ENCODE results near the gene TRPM2.
"Not testable (repeated sequence)": the region's sequence is repeated elsewhere in the genome, so short reads cannot be mapped to it uniquely, and the experiment has no call there.

TRPM2 gene

DNA sequence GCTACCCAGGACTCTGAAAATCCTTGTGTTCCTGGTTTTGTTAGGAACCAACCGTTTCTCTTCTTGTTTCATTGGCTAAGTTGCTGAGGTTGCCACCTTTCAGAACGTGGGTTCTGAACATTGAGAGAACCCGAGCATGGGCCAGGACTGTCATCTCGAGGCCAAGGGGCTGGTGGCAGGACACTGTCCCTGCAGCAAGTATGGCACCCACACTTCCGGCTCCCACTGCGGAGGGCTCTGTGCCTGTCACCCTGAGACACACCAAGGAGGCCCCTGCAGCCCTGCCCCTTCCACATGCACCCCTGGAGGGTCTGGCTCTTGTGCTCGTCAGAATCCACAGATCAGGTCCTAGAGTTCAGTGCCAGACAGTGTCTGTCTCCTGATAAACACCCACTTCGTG is 62.8 kb downstream of the TRPM2 start:
- DNase-seq, result no peak

DNA sequence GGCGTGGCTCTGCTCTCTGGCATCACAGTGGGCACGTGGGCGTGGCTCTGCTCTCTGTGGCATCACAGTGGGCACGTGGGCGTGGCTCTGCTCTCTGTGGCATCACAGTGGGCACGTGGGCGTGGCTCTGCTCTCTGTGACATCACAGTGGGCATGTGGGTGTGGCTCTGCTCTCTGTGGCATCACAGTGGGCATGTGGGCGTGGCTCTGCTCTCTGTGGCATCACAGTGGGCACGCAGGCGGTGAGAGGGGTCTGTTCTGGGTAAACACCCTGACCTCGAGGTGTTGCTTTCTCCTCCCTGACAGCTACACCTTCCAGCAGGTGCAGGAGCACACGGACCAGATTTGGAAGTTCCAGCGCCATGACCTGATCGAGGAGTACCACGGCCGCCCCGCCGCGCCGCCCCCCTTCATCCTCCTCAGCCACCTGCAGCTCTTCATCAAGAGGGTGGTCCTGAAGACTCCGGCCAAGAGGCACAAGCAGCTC is 64.2 kb downstream of the TRPM2 start:
- DNase-seq, result not testable (repeated sequence)

DNA sequence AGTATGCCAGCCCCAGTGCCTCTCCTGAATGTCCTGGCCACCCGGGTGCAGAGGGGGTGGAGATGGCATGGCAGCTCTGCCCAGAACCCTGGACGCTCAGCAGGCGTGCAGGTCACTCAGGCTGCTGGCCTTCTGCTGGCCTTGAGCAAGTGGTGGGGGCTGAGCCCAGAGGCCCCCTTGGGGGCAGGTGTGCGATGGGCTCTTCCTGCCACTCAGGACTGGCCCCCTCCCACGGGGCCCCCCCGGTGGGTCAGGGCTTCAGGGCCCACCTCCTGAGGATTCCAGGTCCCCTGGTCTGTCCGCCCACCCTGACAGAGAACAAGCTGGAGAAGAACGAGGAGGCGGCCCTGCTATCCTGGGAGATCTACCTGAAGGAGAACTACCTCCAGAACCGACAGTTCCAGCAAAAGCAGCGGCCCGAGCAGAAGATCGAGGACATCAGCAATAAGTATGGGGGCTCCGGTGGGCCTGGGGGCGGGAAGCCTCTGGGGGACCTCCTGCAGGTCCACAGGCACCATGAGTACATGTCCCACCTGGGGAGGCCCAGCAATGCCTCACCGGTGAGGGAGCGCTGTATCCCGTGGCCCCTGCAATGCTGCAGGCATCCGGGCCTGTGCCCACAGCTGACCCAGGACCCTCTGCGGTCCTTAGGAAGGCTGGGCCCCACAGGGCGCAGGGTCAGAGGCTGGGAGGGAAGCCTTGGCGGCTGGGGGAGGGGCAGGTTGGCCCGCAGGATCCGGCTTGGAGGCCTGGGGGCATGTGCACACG is 64.9 kb downstream of the TRPM2 start:
- DNase-seq, result no peak

DNA sequence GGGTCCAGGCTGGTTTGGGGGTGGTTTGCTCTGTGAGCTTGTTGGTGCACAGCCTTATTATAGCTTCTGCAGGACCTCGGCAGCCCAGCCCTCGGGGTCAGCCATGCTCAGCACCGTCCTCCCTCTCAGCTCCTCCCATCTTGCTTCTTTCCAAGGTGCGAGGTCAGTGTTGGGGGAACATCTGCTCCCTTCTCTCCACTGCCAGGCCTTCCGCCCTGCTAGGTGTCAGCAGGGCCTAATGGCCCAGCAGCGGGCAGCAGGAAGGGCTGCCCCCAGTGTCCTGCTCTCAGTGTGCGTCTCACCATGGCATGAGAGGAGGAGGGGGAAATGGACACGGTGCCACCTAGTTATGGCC is 65.4 kb downstream of the TRPM2 start:
- no peak for DNase-seq

DNA sequence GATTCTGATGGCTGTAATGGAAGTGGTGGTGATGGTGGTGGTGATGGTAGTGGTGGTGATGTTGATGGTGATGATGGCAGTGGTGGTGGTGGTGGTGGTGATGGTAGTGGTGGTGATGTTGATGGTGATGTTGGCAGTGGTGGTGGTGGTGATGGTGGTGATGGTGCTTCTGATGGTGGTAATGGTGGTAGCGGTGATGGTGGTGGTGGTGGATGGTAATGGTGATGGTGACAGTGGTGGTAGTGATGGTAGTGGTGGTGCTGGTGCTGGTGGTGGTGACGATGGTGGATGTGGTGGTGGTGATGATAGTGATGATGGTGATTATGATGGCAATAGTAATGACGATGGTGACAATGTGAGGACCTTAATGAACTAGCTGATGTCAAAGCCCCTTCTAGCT is 66.3 kb downstream of the TRPM2 start:
- no peak for DNase-seq

DNA sequence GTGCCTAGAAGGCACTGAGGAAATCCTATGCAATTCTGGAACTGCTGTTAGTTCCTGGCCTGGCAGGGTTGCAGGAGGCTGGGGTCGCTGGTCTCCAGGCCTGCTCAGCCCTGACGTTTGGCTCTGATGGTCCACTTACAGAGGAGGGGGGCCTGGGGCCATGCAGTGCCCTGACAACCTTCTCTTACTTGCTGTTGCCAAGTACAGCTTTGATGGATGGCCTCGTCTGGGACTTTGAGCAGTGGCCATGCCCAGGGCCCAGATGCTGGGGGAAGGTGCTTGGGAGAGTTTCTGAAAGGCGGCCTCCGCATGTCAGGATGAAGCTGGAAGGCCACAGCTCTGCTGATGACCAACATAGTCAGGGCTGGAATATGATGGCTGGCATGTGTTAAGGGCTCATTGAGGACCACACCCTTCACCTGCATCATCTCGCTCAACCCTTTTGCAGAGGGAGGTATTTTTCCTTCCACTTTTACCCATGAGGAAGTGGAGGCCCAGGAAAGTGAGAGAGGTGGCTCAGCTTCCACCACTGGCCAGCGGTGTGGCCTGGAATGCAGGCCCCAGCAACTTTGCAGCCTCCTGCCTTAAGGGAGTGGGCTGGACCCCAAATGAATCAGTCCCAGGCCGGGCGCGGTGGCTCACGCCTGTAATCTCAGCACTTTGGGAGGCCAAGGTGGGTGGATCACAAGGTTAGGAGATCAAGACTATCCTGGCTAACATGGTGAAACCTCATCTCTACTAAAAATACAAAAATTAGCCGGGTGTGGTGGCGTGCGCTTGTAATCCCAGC is 67.2 kb downstream of the TRPM2 start:
- no peak for DNase-seq

DNA sequence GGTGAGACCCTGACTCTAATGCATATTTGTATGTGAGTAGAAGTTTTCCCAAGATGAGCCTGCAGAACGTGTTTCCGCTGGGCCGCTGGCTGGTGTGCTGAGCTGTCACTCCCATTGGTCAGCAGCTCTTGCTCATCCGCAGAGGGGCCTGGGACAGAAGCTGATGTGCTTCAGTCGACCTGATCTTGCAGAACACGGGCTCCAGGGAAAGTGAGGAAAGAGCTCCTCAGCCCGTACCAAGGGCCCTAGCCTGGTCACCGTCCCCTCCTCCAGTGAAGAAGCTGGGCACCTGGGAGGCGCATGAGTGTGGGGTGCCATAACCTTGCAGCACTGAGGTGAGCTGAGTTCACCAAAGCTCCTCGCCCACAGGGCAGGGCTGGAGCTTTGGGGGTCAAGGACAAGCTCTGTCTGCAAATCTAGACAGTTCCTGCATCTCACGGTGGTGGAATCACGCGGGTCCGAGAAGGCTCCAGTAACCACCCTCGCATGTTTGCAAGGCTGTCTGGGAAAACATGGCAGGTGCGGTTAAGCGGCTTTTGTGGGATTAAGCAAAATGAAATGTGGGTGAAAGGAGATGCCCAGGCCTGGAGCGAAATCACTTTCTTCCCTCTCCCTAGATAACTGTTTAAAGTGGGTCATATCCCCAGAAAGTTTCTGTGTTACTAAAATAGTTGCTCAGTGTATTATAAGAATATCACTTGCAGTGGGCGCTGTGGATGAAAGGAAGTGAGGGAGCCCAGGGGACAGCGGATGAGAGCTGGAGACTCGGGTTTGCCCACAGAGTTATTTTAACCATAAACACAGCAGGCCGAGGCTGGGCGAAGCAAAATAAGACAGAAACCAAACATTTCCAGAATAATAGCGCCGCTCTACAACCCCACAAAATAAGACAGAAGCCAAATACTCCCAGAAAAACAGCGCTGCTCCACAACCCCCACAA is 68.8 kb downstream of the TRPM2 start:
- no peak for DNase-seq

DNA sequence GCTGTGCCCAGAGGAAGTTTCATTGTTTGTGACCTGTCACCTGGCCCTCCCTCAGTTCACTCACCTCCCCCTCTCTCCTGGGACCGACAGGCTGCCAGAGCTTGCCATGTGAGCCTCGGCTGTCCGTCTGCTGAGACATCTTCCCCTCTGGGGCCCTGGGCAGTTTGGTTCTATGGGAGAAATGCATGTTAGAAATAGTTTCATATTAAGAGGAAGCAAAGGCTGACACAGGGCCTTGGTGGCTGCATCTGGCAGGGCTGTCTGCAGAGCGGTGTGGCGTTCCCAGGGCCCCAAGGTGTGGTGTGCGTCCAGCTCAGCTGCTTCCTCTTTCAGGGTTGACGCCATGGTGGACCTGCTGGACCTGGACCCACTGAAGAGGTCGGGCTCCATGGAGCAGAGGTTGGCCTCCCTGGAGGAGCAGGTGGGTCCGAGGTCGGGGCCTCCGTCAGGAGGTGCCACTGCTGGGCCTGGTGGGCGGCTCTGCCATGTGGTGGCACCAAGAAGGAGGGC is 69.9 kb downstream of the TRPM2 start:
- DNase-seq, result no peak

DNA sequence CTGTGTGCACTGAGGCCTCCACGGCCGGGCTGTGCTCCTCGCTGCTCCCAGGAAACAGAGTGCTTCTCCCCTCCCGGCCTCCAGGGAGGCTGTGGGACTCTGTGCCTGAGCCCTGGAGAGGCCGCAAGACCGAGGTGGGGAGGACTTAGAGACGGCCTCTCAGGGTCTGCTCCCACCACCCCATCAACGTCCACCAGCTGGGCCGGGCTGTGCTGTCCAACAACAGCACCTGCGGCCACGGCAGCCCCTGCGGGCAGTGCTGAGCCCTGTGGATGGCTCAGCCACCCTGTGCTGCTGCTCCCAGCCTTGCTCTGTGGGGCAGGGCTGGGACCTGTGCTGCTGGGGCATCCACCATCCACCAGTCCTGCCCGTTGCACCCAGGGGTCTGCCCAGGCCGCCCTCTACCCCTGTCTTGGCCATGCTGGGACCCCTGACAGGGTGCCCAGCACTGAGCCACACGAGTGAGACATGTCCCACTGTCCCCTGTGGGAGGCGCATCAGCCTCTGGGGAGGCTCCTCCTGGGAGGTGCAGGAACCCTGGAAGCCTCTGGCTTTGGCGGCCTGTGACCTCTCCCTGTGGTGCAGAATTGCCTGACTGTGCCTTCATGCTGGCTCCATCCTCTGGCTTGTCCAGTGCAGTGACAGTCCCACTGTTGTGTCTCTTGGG is 70.7 kb downstream of the TRPM2 start:
- no peak for DNase-seq

DNA sequence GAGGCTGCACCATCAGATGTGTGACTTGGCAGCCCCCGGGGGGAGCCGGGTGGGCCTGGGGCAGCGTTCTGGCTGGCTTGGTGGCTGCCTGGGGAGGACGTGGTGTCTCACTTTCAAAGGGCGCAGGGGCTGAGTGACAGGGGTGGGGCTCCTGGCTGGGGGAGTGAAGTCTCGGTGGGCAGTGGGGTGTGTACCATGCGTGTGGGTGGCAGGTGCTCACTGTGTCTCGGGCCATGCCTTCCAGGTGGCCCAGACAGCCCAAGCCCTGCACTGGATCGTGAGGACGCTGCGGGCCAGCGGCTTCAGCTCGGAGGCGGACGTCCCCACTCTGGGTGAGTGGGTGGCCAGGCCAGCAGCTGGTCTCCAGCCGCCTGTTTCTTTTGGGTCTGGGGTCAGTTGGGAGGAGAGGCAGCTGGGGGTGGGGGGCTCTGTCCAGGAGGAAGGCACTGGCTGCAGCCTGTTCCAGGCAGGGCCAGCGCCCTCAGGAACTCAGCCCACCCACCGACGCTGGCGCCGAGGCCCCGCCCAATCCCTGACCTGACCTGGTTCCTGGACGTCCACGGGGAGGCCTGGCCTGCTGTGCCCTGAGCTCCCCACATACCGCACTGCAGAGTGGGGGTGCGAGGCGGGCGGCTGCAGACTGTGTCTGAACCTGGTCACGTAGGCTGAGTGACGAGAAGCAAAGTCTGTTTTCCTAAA is 71.3 kb downstream of the TRPM2 start:
- no peak for DNase-seq

DNA sequence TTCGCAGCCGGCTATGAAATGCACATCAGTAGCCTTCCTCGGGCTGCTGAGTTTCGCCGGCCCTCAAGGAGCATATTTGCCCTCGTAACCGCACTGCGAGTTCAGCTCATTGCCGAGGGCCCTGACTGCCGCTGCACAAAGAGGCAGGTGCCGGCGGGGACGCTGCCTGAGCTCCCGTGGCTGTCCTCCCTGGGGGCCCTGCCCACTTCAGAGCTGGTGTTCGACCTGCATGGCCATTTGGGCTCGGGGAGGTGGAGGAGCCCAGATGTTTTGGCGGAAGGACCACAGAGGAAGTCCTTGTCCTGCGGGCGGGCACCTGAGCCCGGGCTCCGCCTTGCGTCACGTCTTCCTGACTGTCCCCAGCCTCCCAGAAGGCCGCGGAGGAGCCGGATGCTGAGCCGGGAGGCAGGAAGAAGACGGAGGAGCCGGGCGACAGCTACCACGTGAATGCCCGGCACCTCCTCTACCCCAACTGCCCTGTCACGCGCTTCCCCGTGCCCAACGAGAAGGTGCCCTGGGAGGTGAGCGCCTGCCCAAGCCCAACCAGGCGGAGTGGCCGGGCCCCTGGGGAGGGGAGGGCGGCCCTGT is 72.0 kb downstream of the TRPM2 start:
- no peak for DNase-seq

DNA sequence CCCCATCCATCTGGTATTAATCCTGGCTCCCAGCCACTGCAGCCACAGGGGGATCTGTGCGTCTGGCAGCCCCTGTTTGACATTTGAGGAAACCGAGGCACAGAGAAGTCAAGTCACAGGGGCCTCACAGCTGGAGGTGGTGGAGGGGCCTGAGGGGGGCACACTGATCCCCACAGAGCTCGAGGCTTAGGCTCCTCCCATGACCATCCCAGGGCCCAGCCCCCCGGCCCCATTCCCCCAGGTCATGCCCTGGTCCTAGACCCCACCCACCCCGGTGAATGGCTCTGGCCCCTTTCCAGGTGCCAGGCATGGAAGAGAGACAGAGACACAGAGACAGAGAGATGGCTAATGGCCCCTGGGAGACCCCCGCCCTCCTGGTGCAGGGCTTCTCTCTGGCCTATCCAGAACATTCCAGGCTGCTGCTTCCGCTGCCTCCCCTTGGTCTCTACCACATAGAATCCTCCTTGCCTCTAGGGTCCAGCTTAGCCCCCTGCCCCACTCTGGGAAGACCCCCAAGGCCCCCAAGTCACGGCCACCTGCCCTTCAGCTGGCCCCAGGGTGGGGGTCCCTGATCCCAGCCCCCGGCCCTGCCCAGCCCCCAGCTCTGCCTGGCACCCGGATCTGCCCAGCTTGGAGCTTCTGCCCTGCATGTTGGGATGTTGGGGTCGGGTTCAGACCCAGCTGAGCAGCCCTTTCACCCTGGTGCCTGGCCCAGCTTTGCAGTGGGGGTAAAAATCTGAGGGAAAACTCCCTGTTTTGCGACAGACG is 72.7 kb downstream of the TRPM2 start:
- DNase-seq, result no peak

DNA sequence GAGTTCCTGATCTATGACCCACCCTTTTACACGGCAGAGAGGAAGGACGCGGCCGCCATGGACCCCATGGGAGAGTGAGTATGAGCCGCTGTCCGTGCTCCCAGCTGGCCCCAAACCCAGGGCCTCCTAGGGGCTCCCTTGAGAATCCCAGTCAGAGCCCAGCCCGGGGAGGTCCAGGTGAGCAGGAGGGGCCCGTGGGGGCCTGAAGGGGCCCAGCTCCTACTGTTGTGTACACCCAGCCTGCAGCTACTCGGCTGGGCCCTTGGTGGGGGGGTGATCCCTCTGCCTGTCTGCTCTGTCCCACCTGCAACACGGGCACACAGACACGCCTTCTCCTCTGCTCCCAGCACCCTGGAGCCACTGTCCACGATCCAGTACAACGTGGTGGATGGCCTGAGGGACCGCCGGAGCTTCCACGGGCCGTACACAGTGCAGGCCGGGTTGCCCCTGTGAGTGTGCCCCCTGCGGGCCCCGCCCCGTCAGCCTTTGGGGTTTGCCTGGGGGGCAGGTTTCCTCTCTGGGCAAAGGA is 73.3 kb downstream of the TRPM2 start:
- no peak for DNase-seq

DNA sequence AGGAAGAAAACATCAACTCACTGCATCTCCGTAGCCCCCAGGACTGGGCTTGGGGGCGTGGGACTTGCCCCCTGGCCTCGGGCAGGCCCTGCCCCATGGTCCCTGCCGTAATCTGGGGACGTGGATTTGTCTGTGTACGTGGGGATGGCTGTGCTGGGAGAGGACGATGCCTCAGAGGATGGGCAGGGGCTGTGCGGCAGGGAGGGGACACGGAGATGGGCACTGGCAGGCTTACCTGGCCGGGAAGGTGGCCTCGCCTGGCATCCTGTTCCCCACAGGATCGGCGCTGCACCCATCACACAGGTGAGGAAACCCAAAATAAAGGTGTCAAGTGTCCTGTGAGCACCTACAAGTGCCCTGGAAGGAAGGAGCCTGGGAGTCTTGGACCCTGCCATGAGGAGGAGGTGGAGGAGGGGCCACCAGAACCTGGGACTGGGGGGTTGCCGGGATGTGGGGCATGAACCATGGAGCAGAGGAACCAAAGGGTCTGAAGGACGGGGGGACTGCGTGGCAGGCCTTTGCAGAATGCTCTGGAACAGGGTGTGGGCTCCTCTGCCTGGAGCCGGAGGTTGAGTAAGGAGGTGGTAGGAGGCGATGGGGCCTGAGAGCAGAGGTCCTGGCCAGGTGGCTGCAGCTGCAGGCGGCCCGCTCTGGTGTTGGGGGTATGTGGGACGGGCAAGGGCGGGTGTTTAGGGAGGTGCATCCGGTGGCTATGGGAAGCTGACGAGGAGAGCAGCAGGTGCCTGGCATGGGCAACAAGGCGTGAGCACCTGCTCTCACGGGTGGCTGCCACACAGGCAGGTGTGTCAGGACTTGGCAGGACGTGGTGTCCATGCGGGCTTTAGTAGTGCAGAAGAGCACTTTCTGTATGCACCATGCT is 74.1 kb downstream of the TRPM2 start:
- DNase-seq, result no peak

DNA sequence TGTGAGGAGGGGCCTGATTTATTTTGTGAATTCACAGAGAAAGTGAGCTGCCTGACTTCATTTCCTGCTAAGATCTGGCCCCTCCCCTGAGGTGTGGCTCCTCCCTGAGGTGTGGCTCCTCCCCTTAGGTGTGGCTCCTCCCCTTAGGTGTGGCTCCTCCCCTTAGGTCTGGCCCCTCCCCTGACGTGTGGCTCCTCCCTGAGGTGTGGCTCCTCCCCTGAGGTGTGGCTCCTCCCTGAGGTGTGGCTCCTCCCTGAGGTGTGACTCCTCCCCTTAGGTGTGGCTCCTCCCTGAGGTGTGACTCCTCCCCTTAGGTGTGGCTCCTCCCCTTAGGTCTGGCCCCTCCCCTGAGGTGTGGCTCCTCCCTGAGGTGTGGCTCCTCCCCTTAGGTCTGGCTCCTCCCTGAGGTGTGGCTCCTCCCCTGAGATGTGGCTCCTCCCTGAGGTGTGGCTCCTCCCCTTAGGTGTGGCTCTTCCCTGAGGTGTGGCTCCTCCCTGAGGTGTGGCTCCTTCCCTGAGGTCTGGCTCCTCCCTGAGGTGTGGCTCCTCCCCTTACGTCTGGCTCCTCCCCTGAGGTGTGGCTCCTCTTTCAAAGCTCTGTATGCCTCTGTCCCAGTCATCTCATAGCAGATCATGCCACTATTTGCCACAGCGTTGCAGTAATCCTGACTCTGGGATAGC is 75.0 kb downstream of the TRPM2 start:
- DNase-seq, result peak; percentile 27 to 36 (median 34)

DNA sequence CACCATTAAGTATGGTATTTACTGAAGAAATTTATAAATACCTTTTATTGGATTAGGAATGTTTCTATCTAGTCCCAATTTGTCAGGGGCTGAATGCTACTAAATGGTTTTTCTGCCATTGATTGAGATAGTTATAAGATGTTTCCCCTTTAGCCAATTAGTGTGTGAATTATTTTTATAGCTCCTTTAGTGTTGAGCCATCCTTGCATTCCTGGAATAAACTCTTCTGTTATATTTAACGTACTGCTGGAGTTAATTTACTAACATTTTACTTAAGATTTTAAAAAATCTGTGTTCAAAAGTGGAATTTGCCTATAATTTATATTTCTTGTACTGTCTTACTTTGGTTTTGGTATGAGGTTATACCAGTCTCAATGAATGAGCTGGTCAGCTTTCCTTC is 76.5 kb downstream of the TRPM2 start:
- no peak for DNase-seq

DNA sequence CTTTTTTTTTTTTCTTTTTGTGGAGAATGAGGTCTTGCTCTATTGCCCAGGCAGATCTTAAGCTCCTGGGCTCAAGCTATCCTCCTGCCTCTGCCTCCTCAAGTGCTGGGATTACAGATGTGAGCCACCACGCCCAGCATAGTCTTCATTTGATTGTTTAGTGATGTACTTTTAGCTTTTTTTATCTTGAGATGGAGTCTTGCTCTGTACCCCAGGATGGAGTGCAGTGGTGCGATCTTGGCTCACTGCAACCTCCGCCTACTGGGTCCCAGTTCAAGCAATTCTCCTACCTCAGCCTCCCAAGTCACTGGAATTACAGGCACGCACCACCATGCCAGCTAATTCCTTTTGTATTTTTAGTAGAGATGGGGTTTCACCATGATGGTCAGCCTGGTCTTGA is 77.9 kb downstream of the TRPM2 start:
- DNase-seq, result no peak
